ENCODE data around the gene YIF1A.

YIF1A gene

DNA sequence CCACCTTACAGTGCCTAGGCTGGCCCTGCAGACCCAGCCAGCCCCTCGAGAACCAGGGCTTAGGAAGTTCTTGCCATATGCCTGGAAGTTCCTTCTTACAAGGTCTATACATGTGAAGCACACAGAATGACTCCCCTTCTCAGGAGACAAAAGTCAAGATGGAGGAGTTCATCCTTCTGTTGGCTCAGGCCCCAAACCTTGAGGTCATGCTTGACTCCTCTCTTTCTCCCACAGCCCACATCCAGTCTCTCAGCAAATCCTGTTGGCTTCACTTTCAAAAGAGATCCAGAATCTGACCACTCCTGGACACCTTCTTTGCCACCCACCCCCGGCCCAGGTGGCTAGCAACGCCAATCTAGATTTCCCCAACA is 29.6 kb upstream of the YIF1A start:
- Histone ChIP-seq H2AFZ (no peak overlapping the region), H3K79me2 (no peaks in the 10 kb centered on the region), H3K27ac (no peak overlapping the region)

GRCh38 chr11:66317723-66318599 is 29.0 kb upstream of the YIF1A start:
- H3K27ac ChIP-seq = peak overlapping the region; percentile 32

More for the DNA sequence above, 29.6 kb upstream of the YIF1A start:
- Histone ChIP-seq H3K4me3 (ENCODE audit: low read depth, low read length) (no peak overlapping the region), H3K4me2 (ENCODE audit: low read length) (no peak overlapping the region), H3K9me3 (ENCODE audit: control insufficient read depth, low read length) (no peaks in the 10 kb centered on the region), H3K27me3 (ENCODE audit: control insufficient read depth, insufficient read depth, low read length) (no peaks in the 10 kb centered on the region), H3K4me1 (peaks cover 2% of the 10 kb centered on the region), H3K9ac (no peak overlapping the region), H3K36me3 (ENCODE audit: control insufficient read depth, insufficient read depth, low read length) (no peaks in the 10 kb centered on the region)
- TF ChIP-seq, protein P1, sequence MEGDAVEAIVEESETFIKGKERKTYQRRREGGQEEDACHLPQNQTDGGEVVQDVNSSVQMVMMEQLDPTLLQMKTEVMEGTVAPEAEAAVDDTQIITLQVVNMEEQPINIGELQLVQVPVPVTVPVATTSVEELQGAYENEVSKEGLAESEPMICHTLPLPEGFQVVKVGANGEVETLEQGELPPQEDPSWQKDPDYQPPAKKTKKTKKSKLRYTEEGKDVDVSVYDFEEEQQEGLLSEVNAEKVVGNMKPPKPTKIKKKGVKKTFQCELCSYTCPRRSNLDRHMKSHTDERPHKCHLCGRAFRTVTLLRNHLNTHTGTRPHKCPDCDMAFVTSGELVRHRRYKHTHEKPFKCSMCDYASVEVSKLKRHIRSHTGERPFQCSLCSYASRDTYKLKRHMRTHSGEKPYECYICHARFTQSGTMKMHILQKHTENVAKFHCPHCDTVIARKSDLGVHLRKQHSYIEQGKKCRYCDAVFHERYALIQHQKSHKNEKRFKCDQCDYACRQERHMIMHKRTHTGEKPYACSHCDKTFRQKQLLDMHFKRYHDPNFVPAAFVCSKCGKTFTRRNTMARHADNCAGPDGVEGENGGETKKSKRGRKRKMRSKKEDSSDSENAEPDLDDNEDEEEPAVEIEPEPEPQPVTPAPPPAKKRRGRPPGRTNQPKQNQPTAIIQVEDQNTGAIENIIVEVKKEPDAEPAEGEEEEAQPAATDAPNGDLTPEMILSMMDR (IDR thresholded peaks at IDR 0.05) = no peak

GRCh38 chr11:66317322-66317722 is 28.4 kb upstream of the YIF1A start:
- TF ChIP-seq, protein P1 (IDR thresholded peaks at IDR 0.05) = no peak
- H2AFZ ChIP-seq = no peak overlapping the region
- no peak overlapping the region for H3K4me3 ChIP-seq (ENCODE audit: low read depth, low read length)
- peak overlapping the region; percentile 32 for H3K27ac ChIP-seq
- H3K4me2 ChIP-seq (ENCODE audit: low read length) = no peak overlapping the region
- no peaks in the 10 kb centered on the region for H3K27me3 ChIP-seq (ENCODE audit: control insufficient read depth, insufficient read depth, low read length)
- no peaks in the 10 kb centered on the region for H3K36me3 ChIP-seq (ENCODE audit: control insufficient read depth, insufficient read depth, low read length)
- H3K4me1 ChIP-seq = peaks cover 2% of the 10 kb centered on the region
- no peaks in the 10 kb centered on the region for H3K79me2 ChIP-seq
- H3K9me3 ChIP-seq (ENCODE audit: control insufficient read depth, low read length) = no peaks in the 10 kb centered on the region
- H3K9ac ChIP-seq = no peak overlapping the region

More at GRCh38 chr11:66317723-66318599, 29.0 kb upstream of the YIF1A start:
- Histone ChIP-seq H3K4me2 (ENCODE audit: low read length) (no peak overlapping the region), H3K79me2 (no peaks in the 10 kb centered on the region), H3K27me3 (ENCODE audit: control insufficient read depth, insufficient read depth, low read length) (no peaks in the 10 kb centered on the region), H3K9ac (no peak overlapping the region), H2AFZ (no peak overlapping the region), H3K4me3 (ENCODE audit: low read depth, low read length) (no peak overlapping the region), H3K36me3 (ENCODE audit: control insufficient read depth, insufficient read depth, low read length) (no peaks in the 10 kb centered on the region), H3K4me1 (peaks cover 2% of the 10 kb centered on the region), H3K9me3 (ENCODE audit: control insufficient read depth, low read length) (no peaks in the 10 kb centered on the region)
- TF ChIP-seq, protein P1 (IDR thresholded peaks at IDR 0.05) = no peak

DNA sequence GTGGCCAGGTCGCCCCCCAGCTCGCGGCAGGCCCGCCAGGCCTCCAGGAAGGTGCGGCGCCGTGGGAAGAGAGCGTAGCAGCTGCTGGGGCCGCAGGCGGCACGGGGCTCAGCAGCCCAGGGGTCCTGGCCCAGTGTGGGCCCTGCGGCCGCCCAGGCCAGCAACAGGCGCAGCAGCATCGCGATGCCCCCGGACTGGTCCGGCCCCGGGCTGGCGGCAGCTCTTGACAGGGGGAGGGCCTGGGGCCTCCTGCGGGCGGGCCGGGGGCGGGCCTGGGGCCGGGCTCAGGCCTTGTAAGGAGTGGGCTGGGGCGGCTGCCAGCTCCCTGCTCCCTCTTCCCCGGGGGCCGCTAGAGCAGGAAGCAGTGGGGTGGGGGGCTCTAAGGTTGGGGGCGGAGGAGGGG is 27.9 kb upstream of the YIF1A start, which contains the start of gene CD248:
CD248 (minus strand) TSS at position 196 of the 403 bp plus-strand sequence; CDS start at position 179, 17 bp downstream.
- peak within 1 kb of the TSS; percentile 32 for H3K27ac ChIP-seq
- H3K9ac ChIP-seq = no peak within 1 kb of the TSS
- H3K4me1 ChIP-seq = peaks cover 2% of the 10 kb centered on the region

More for the DNA sequence above, 27.9 kb upstream of the YIF1A start, which contains the start of gene CD248:
- H2AFZ ChIP-seq = no peak within 1 kb of the TSS
- H3K4me3 ChIP-seq (ENCODE audit: low read depth, low read length) = no peak within 1 kb of the TSS
- no peaks in the 10 kb centered on the region for H3K36me3 ChIP-seq (ENCODE audit: control insufficient read depth, insufficient read depth, low read length)
- H3K4me2 ChIP-seq (ENCODE audit: low read length) = no peak within 1 kb of the TSS
- H3K27me3 ChIP-seq (ENCODE audit: control insufficient read depth, insufficient read depth, low read length) = no peaks in the 10 kb centered on the region
- no peaks in the 10 kb centered on the region for H3K9me3 ChIP-seq (ENCODE audit: control insufficient read depth, low read length)
- H3K79me2 ChIP-seq = no peaks in the 10 kb centered on the region
- TF ChIP-seq, protein P1 (IDR thresholded peaks at IDR 0.05) = no peak

All from parathyroid adenoma (tissue), 2 donors.